ENCODE data around the gene SPATA2L.

Gene SPATA2L

GRCh38 chr16:89708481-89708931 is 7.0 kb upstream of the SPATA2L start:
- no peak for TF ChIP-seq CTCF (IDR thresholded peaks at IDR 0.05)

DNA sequence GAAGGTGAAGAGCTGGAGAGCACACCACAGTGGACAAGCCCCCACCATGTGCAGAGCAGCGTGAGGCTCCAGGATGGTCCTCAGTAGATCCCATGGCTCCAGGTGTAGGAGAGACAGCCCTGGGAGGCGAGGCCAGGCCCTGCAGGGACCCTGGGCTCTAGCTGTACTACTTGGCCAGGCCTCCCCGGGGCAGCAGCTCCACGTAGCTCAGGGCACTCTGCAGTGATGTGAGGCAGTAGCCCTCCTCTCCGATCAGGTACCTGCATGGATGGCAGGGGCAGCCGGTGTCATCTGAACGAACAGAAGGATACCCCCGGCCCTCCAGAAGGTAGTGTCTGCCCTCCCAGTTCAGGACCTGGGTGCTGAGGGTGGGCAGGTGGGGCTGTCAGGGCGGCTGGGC is 6.2 kb upstream of the SPATA2L start:
- TF ChIP-seq CTCF (IDR thresholded peaks at IDR 0.05): no peak

GRCh38 chr16:89706518-89707260 is 5.2 kb upstream of the SPATA2L start:
- TF ChIP-seq CTCF (IDR thresholded peaks at IDR 0.05): no peak

GRCh38 chr16:89705006-89705405 is 3.5 kb upstream of the SPATA2L start:
- TF ChIP-seq CTCF (IDR thresholded peaks at IDR 0.05): no peak

- TF ChIP-seq CTCF (IDR thresholded peaks at IDR 0.05): no peak
Measured at GRCh38 chr16:89704281-89704680, 2.8 kb upstream of the SPATA2L start.

DNA sequence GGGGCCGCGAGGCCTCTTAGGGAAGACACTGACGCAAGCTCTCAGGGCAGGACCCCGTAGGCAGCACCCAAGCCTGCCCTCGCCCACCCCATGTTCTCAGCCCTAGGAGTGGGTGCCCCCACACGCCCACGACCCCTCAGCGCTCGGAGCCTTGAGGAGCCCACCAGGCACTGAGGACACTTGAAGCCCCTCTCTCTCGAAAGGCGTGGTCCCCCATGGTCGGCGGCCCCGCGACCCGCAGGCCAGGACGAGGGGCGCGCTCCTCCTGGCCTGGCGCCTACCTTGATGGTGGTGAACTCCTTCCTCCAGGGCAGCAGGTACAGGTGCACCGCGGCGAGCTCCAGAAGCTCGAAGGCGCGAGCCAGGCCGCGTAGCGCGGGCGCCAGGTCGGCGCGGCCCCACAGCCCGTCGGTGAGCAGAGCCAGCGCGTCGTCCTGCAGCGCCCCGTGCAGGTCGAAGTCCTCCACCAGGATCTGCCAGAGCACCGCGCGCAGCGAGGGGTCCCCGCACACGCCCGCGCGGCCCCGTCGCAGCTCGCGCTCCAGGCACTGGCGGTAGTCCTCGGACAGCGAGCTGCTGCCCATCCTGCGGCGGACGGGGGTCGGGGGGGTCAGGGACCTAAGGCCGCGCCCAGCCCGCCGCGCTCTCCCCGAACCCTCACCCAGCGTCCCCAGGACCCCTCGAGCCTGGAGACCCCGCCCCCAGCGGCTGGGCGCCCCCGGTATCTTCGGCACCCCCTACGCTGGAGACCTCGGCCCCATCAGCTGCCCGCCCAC is 668 bp downstream of the SPATA2L start:
- peak; percentile 45 for TF ChIP-seq CTCF (IDR thresholded peaks at IDR 0.05)

- TF ChIP-seq CTCF (IDR thresholded peaks at IDR 0.05): peak; percentile 57
Measured at GRCh38 chr16:89700100-89700648, 1.3 kb downstream of the SPATA2L start.

Data from LNCAP (cell line).